Skeletal muscle tissue (tissue), 4 donors: ENCODE measurements around the gene FXYD7. TPM values are rescaled to one million over a fixed set of nuclear protein-coding genes. Genes with fewer than 3 reads are reported as not detected.

Experiments used
- H3K27ac ChIP-seq: one replicate; pipeline ENCODE4 v1.7.0; 2013; ENCODE audit warnings: mild to moderate bottlenecking, low read depth, low read length, inconsistent platforms
- H3K27me3 ChIP-seq, 3 donors: one replicate each; pipeline ENCODE4 v1.7.0; 2013; ENCODE audit warnings: low read length in 3 of 3; ENCODE audit not compliant: control insufficient read depth in 3 of 3, insufficient read depth in 3 of 3
- H3K36me3 ChIP-seq, 3 donors: one replicate each; pipeline ENCODE4 v1.7.0; 2013; ENCODE audit warnings: low read length in 3 of 3; ENCODE audit not compliant: control insufficient read depth in 3 of 3, insufficient read depth in 3 of 3
- H3K4me1 ChIP-seq, 3 donors: one replicate each; pipeline ENCODE4 v1.7.0; 2013; ENCODE audit warnings: low read length in 3 of 3, mild to moderate bottlenecking in 3 of 3; ENCODE audit not compliant: control insufficient read depth in 3 of 3, insufficient read depth in 3 of 3
- H3K4me3 ChIP-seq, 3 donors: one replicate each; pipeline ENCODE4 v1.7.0; 2013; ENCODE audit warnings: low read length in 3 of 3
- H3K9ac ChIP-seq, 3 donors: one replicate each; pipeline ENCODE4 v1.7.0; 2013; ENCODE audit warnings: low read length in 3 of 3, mild to moderate bottlenecking in 3 of 3, moderate library complexity in 2 of 3, low read depth in 1 of 3
- H3K9me3 ChIP-seq, 3 donors: one replicate each; pipeline ENCODE4 v1.7.0; 2013; ENCODE audit warnings: low read length in 3 of 3; ENCODE audit not compliant: control insufficient read depth in 3 of 3
- total RNA-seq: library from RNA; depleted of rRNA; stranded (reverse); fragments of >200 nt; gene quantifications from one replicate; pipeline ENCODE4 v1.2.3, GENCODE V29; 2014
- donor health status: Osteomylitis.

FXYD7 gene
- total RNA-seq, 1 donor from 2014 or later = 0.52 TPM

GRCh38 chr19:35171730-35172129, 28.7 kb downstream of the FXYD7 start:
- Histone ChIP-seq H3K27me3 (peaks cover 0 to 3% (median 0%) of the 10 kb centered on the region in 3 donors), H3K36me3 (peaks cover 0 to under 1% (median under 1%) of the 10 kb centered on the region in 3 donors), H3K27ac (no peak overlapping the region), H3K4me1 (no peaks in the 10 kb centered on the region), H3K4me3 (no peak overlapping the region), H3K9me3 (peaks cover 0 to under 1% (median under 1%) of the 10 kb centered on the region in 3 donors), H3K9ac (no peak overlapping the region)

DNA sequence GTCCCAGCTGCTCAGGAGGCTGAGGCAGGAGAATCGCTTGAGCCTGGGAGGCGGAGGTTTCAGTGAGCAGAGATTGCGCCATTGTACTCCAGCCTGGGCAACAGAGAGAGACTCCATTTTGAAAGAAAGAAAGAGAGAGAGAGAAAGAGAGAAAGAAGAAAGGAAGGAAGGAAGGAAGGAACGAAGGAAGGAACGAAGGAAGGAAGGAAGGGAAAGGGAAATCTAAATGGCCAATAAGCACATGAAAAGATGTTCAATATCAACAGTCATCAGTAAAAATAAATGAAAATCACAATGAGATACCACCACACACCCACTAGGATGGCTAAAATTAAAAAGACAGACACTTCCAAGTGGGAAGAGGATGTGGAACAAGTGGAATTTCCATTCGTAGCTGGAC, 31.2 kb downstream of the FXYD7 start:
- Histone ChIP-seq H3K36me3 (no peaks in the 10 kb centered on the region), H3K9me3 (no peaks in the 10 kb centered on the region), H3K4me1 (no peaks in the 10 kb centered on the region), H3K9ac (no peak overlapping the region), H3K27me3 (peaks cover 0 to 3% (median under 1%) of the 10 kb centered on the region in 3 donors), H3K27ac (no peak overlapping the region), H3K4me3 (no peak overlapping the region)

- H3K9me3 ChIP-seq = no peaks in the 10 kb centered on the region
These were observed 33.1 kb downstream of the FXYD7 start for GRCh38 chr19:35176181-35176570.

DNA sequence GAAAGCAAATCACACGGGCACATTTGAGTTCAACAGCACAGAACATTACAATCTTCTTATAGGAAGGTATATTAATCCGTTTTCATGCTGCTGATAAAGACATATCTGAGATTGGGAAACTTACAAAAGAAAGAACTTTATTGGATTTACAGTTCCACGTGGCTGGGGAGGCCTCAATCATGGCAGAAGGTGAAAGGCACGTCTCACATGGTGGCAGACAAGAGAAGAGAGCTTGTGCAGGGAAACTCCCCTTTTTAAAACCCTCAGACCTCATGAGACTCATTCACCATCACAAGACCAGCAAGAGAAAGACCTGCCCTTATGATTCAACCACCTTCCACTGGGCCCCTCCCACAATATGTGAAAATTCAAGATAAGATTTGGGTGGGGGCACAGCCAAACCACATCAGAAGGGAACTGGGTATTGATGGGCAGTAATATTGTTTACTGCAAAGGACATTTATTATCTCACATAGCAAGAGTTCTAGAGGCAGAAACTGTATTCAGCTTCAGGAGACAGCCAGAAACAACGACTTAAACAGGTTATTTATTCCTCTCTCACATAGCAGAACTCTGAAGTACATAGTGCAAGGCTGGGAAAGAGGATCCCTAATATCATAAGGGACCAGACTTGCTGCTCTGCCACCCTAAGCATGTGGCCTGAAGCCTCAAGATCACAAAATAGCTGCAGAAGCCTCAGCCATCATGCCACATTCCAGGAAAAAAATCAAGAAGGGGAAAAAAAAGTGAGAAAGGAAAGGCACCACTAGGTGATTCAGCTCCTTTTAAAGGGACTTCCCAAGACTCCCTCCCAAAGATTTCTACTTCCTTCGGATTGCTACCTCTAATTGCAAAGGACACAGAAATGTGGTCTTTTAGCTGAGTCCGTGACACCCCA, 34.6 kb downstream of the FXYD7 start:
- H3K4me3 ChIP-seq = no peak overlapping the region
- H3K9ac ChIP-seq = no peak overlapping the region
- H3K36me3 ChIP-seq = no peaks in the 10 kb centered on the region
- H3K9me3 ChIP-seq = no peaks in the 10 kb centered on the region
- H3K4me1 ChIP-seq = no peaks in the 10 kb centered on the region
- no peak overlapping the region for H3K27ac ChIP-seq
- peaks cover 0 to 3% (median 2%) of the 10 kb centered on the region in 3 donors for H3K27me3 ChIP-seq

More at GRCh38 chr19:35176181-35176570, 33.1 kb downstream of the FXYD7 start:
- no peaks in the 10 kb centered on the region for H3K4me1 ChIP-seq
- H3K4me3 ChIP-seq = no peak overlapping the region
- no peaks in the 10 kb centered on the region for H3K36me3 ChIP-seq
- no peak overlapping the region for H3K9ac ChIP-seq
- no peak overlapping the region for H3K27ac ChIP-seq
- H3K27me3 ChIP-seq = peaks cover 0 to 3% (median 2%) of the 10 kb centered on the region in 3 donors

DNA sequence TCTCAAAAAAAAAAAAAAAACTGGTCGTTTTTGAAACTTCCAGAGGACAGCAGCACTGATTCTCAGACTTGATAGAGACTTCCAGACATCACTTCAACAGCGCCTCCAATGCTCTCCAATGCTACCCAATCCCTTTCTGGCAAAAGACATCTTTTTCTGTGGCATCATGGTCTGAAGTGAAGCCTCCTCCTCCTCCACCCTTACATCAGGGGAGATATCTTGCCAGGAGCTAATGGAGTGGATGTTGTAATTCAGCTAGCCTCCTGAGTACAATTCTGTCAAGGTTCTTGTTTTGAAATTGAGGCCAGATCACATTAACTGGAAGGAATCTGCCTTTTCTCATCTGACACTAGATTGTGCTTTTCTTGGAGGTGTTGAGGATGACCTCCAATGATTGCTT, 35.6 kb downstream of the FXYD7 start:
- H3K4me3 ChIP-seq = no peak overlapping the region
- H3K4me1 ChIP-seq = no peaks in the 10 kb centered on the region
- no peaks in the 10 kb centered on the region for H3K36me3 ChIP-seq
- no peak overlapping the region for H3K9ac ChIP-seq
- H3K9me3 ChIP-seq = no peaks in the 10 kb centered on the region
- peaks cover 0 to 3% (median 2%) of the 10 kb centered on the region in 3 donors for H3K27me3 ChIP-seq
- no peak overlapping the region for H3K27ac ChIP-seq

DNA sequence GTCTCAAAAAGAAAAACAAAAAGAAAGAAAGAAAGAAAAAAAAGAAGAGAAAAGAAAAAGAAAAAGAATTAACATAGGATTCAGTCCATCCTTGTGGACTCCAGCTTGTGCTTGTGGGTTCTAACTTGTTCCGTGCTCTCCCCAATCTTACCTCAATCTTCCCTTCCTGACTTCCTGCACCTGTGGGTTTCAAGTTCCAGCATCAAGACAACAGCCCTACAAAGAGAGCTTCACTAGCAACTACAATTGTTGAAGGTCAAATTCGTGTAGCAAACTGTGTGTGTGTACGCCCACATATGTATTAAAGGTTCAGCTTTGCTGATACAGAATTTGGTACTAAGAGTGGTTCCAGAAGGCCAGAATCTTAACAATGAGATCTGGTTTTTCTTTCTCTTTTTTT, 36.8 kb downstream of the FXYD7 start:
- Histone ChIP-seq H3K9ac (no peak overlapping the region), H3K27me3 (peaks cover 0 to 2% (median 0%) of the 10 kb centered on the region in 3 donors), H3K9me3 (no peaks in the 10 kb centered on the region), H3K4me3 (no peak overlapping the region), H3K4me1 (no peaks in the 10 kb centered on the region), H3K36me3 (no peaks in the 10 kb centered on the region), H3K27ac (no peak overlapping the region)

DNA sequence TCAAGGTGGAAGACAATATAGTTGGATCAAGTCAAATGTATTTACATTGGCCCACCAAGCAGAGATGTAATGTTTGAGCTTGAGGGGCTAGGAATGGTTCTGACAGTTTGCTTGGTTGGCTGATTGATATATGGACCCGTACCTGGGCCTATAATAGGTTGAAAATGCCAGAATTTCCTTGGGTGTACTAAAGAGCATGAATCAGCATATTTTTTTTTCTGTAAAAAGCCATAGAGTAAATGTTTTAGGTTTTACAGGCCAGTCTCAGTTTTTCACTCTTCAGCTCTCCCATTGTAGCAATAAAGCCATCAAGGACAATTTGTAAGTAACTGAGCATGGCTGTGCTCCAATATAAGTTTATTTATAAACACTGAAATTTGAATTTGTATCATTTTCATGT, 38.3 kb downstream of the FXYD7 start:
- Histone ChIP-seq H3K27ac (no peak overlapping the region), H3K4me3 (no peak overlapping the region), H3K36me3 (no peaks in the 10 kb centered on the region), H3K4me1 (no peaks in the 10 kb centered on the region), H3K9ac (no peak overlapping the region), H3K9me3 (no peaks in the 10 kb centered on the region), H3K27me3 (peaks cover 0 to 2% (median 0%) of the 10 kb centered on the region in 3 donors)

- H3K4me3 ChIP-seq = no peak overlapping the region
- H3K9me3 ChIP-seq = no peaks in the 10 kb centered on the region
- H3K36me3 ChIP-seq = no peaks in the 10 kb centered on the region
- no peaks in the 10 kb centered on the region for H3K4me1 ChIP-seq
- no peak overlapping the region for H3K27ac ChIP-seq
- no peak overlapping the region for H3K9ac ChIP-seq
- peaks cover 0 to under 1% (median 0%) of the 10 kb centered on the region in 3 donors for H3K27me3 ChIP-seq
These were observed 41.2 kb downstream of the FXYD7 start for GRCh38 chr19:35184267-35184666.

GRCh38 chr19:35184884-35185283, 41.8 kb downstream of the FXYD7 start:
- H3K4me1 ChIP-seq = no peaks in the 10 kb centered on the region
- no peaks in the 10 kb centered on the region for H3K9me3 ChIP-seq
- no peak overlapping the region for H3K27ac ChIP-seq
- no peaks in the 10 kb centered on the region for H3K27me3 ChIP-seq
- H3K9ac ChIP-seq = no peak overlapping the region
- H3K4me3 ChIP-seq = no peak overlapping the region
- no peaks in the 10 kb centered on the region for H3K36me3 ChIP-seq
